Anterior cingulate cortex (tissue), 58 donors: Measurements from ENCODE around the gene SYNGR4.

Experiments used
- DNase-seq, 58 donors: peaks; one replicate each; lab custom pipeline; 2025; lab: John Stamatoyannopoulos, UW

The SYNGR4 gene

GRCh38 chr19:48340995-48341394 is 23.2 kb upstream of the SYNGR4 start:
- DNase-seq: peak in 34 of 58 donors; percentile 7 to 61 (median 30)

DNA sequence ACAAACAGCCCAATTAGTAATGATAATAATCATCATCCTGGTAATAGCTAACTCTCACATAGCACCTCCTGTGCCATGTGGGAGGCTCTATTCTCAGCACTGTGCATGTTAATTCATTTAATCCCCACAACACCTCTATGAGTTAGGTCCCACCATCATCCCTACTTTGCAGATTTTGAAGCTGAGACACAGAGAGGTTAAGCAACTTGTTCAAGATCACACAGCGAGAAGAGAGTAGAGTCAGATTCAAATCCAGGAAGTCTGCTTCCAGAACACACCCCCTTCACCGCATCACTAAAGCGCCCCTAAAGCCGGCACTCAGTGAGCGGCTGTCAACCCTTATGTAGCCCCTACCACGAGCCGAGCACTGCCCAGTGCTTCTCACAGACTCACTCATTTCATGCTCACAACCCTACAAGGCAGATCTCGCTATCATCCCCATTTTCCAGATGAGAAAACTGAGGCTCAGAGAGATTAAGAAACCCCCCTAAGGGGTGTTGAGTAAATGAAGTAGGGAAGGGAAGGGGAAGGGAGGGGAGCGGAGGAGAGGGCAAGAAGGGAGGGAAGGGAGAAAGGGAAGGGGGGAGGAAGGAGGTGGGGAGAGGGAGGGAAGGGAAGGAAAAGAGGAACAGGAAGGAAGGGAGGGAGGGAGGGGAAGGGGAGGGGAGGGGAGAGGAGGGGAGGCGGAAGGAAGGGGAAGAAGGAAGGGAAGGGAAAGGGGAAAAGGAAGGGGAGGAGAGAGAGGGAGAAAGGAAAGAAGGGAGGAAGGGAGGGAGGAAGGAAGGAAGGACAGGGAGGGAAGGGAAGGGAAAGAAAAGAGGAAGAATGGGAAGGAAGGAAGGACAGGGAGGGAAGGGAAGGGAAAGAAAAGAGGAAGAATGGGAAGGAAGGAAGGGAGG is 22.4 kb upstream of the SYNGR4 start:
- no peak for DNase-seq

DNA sequence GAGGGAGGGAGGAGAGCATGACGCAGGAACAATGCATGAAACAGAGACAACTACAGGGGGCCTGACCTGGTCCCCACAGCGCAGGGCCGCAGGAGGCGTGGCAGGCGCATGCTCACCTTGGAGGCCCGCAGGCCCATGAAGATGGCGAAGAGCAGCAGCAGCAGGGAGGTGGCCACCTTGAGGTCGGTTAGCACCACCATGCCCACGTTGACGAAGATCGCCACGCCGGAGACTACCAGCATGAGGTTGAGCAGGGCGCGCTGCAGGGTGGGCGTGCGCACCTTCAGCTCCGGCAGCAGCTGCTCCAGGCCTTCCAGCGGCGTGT is 21.8 kb upstream of the SYNGR4 start:
- no peak for DNase-seq

DNA sequence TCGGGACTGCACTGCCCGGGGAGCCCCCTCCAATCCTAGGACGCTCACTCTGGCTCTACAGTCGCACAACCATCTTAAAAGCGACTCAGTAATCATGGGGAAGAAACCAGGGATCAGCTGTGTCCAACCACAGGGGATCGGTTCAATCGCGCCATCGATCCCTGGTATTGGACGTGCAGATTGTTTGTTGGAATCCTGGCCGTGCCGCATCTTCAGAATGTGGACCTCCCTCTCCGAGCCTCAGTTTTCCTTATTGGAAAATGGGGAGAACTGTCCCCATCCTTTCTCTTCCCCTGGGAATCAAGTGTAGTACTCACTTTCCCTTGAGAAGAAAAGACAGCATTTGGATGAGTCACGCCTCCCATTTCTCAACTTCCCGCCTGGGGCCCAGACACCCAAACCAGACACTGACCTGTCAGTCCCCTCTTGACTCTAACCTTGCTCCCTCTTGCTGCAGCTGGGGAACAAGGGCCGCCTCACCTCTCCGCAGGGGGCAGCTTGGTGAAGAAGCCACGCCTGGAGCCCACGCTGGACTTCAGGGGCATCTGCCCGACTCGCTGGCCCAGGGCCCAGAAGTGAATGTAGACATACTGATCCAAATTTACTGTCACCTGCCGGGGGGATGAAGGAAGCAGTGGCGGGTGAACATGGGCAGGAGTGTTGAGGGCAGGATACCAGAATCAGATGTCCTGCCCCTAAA is 21.2 kb upstream of the SYNGR4 start:
- DNase-seq: no peak

GRCh38 chr19:48344892-48345291 is 19.3 kb upstream of the SYNGR4 start:
- DNase-seq: no peak

GRCh38 chr19:48346191-48346590 is 18.0 kb upstream of the SYNGR4 start:
- DNase-seq: no peak

DNA sequence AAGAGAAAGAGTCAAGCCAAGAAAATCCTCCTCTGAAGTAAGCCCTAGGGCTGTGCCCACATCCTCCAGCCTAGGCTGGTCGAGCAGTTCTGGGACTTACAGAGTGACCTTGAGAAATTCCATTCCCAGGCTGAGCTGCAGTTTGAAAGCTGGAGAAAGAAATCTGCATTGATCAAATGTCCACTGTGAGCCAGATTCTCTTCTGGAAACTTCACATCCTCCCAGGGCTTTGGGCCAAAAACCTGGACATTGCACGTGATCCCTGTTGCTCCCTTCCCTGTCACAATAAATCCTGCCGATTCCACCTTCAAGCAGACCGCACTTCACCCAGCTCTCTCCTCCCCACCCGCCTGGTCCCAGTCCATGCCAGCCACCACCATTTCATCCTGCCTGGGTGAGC is 16.1 kb upstream of the SYNGR4 start:
- peak in 2 of 58 donors; percentile 12 to 13 for DNase-seq

DNA sequence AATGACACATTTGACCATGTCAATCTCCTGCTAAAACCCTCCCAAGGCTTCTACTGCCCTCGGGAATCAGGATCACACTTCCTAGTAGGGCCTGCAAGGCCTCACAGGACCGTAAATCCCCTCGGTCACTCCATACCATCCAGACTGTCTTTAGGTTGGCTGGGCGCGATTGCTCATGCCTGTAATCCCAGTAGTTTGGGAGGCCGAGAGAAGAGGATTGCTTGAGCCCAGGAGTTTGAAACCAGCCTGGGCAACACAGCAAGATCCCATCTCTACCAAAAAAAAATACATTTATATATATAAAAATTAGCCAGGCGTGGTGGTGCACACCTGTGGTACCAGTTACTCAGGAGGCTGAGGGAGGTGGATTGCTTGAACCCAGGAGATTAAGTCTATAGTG is 15.4 kb upstream of the SYNGR4 start:
- no peak for DNase-seq

- no peak for DNase-seq
Observed at GRCh38 chr19:48350856-48351255, 13.3 kb upstream of the SYNGR4 start.

DNA sequence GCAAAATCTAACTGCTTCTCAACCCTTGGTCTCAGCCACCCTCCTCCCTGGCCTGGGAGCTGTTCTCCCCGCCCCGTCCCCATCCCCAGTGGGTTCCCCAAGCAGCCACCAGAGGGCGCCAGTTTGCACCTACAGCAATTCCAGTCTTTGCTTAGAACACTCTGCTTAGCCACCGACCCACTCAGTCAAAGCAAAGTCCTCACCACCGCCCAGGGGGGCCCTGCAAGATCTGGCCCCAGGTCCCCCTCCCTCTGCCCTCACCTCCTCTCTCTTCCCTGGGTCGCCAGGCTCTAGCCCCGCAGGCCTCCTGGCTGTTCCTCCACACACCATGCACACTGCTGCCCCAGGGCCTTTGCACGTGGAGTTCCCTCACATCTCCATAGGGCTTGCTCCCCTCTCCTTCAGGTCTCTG is 12.8 kb upstream of the SYNGR4 start:
- peak in 20 of 58 donors; percentile 2 to 64 (median 15) for DNase-seq

DNA sequence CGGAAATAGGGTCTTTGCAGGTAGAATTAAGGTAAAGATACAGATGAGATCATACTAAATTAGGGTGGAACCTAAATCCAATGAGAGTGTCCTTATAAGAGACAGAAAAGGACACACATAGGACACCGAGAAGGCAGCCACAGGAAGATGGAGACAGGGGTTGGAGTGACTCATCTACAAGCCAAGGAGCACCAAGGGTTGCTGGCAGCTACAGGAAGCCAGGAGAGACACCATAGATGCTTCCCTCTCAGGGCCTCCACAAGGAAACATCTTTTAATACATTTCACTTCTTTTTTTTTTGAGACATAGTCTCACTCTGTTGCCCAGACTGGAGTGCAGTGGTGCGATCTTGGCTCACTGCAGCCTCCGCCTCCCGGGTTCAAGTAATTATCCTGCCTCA is 10.5 kb upstream of the SYNGR4 start:
- no peak for DNase-seq

DNA sequence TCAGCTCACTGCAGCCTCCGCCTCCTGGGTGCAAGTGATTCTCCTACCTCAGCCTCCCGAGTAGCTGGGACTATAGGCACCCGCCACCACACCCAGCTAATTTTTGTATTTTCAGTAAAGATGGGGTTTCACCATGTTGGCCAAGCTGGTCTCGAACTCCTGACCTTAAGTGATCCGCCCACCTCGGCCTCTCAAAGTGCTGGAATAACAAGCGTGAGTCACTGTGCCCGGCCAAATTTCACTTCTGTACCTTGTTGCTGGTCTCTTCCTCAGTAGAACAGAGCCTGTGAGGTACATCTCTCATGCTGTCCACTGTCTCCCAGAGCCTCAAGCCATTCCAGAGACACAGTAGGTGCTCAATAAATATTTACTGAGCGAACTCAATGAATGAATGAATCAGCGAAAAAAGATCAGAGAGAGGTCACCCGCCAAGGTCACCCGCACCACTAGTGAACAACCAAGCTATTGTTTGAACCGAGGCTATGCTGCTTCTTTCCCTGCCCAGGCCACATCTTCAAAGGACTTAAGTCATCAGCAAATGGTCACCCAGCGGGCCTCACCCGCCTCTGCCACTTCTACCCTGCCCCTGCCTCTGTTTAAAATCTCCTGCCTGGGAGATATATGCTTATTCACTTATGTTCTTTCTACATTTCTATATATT is 9.7 kb upstream of the SYNGR4 start:
- DNase-seq: no peak

- no peak for DNase-seq
Observed at GRCh38 chr19:48355365-48355954, 8.7 kb upstream of the SYNGR4 start.

- DNase-seq: no peak
Observed at GRCh38 chr19:48359123-48359522, 5.0 kb upstream of the SYNGR4 start.

DNA sequence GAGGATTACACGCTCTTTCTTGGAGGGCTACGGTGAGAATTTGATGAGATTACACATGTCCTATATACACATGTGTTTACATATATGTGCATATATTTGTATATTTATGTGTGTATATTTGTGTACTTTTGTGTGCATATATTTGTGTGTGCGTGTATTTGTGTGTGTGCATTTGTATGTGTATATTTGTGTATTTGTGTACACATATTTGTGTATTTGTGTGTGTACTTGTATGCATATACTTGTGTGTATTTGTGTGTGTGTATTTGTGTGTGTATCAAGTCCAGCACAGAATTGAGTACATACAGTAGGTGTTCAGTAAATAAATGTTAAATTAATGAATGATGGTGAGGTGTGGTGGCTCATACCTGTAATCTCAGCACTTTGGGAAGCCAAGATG is 2.3 kb upstream of the SYNGR4 start:
- DNase-seq: no peak

- peak; percentile 47 to 99 (median 93) for DNase-seq
Observed at GRCh38 chr19:48362716-48363499, 1.3 kb upstream of the SYNGR4 start.

GRCh38 chr19:48363500-48363809 is 712 bp upstream of the SYNGR4 start:
- DNase-seq: peak in 15 of 58 donors; percentile 52 to 84 (median 69)

GRCh38 chr19:48364598-48365348 is 606 bp downstream of the SYNGR4 start:
- no peak for DNase-seq

- DNase-seq: no peak
Observed at GRCh38 chr19:48365602-48366001, 1.4 kb downstream of the SYNGR4 start.

- DNase-seq: no peak
Observed at GRCh38 chr19:48367855-48368254, 3.7 kb downstream of the SYNGR4 start.
